ENCODE measurements around the gene PRF1. TPM values are rescaled to one million over a fixed set of nuclear protein-coding genes. Genes with fewer than 3 reads are reported as not detected.

PRF1 gene
- total and polyA plus RNA-seq, 2 of the 13 experiments (the other 11 are each of a cell fraction or from before 2014, with no cell fraction given), result 1.00 to 1.4 TPM

DNA sequence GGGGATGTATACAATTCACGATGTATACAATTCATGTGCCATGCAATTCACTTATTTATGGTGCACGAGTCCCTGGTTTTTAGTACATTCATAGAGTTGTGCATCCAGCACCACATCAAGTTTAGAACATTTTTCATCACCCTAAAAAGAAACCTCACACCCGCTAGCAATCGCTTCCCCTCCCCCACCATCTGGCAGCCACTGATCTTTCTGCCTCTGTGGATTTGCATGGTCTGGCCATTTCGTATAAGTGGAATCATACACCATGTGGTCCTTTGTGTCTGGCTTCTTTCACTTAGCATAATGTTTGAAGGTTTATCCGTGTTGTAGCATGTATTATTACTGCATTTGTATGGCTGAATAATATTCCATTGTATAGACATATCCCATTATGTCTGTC, 52.1 kb downstream of the PRF1 start (continued):
- TF ChIP-seq, protein P1, sequence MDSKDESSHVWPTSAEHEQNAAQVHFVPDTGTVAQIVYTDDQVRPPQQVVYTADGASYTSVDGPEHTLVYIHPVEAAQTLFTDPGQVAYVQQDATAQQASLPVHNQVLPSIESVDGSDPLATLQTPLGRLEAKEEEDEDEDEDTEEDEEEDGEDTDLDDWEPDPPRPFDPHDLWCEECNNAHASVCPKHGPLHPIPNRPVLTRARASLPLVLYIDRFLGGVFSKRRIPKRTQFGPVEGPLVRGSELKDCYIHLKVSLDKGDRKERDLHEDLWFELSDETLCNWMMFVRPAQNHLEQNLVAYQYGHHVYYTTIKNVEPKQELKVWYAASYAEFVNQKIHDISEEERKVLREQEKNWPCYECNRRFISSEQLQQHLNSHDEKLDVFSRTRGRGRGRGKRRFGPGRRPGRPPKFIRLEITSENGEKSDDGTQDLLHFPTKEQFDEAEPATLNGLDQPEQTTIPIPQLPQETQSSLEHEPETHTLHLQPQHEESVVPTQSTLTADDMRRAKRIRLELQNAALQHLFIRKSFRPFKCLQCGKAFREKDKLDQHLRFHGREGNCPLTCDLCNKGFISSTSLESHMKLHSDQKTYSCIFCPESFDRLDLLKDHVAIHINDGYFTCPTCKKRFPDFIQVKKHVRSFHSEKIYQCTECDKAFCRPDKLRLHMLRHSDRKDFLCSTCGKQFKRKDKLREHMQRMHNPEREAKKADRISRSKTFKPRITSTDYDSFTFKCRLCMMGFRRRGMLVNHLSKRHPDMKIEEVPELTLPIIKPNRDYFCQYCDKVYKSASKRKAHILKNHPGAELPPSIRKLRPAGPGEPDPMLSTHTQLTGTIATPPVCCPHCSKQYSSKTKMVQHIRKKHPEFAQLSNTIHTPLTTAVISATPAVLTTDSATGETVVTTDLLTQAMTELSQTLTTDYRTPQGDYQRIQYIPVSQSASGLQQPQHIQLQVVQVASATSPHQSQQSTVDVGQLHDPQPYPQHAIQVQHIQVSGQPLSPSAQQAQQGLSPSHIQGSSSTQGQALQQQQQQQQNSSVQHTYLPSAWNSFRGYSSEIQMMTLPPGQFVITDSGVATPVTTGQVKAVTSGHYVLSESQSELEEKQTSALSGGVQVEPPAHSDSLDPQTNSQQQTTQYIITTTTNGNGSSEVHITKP (CRISPR knock-in tag; IDR thresholded peaks at IDR 0.05; ENCODE audit: low read depth), result no peak
- TF ChIP-seq RCOR2 (CRISPR knock-in tag; IDR thresholded peaks at IDR 0.05) (no peak), ZNF577 (CRISPR knock-in tag; IDR thresholded peaks at IDR 0.05; ENCODE audit: borderline replicate concordance, low read depth) (no peak)

DNA sequence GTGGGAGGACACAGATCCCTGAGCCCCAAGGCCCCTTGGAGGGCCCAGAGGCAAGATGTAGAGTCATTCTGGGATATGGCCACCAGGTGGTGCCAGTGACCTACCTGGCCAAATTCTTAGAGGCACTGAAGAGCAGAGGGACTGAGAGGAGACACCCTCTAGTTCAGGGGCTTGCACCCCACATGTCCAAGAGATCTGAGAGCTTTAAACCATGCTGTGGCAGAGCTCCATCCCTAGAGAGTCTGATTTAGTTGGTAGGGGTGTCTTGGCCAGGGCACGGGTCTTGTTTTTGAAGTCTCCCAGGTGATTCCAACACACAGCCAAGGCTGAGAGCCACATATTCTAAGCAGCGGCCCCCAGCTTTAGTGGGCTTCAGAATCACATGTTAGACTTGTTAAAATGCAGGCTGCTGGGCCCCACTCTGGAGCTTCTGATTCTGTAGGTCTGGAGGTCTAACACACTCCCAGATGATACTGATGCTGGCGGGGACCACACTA, 52.5 kb downstream of the PRF1 start:
- Histone ChIP-seq H4K20me1 (ENCODE audit: insufficient read depth, low read length) (no peaks in the 10 kb centered on the region), H3K4me2 (ENCODE audit: low read depth, low read length) (no peak overlapping the region), H3K4me3 (replicated peaks in 1 of 3; ENCODE audit: insufficient read depth in 1 of 3, low read depth in 2 of 3, low read length in 3 of 3) (no peak overlapping the region), H3K27me3 (ENCODE audit: control insufficient read depth in 1 of 2, insufficient read depth in 2 of 2, low read length in 2 of 2) (peaks cover 1 to 4% of the 10 kb centered on the region in 2 experiments; a peak in 2 of 5 replicates), H3K9ac (ENCODE audit: insufficient read depth, low read depth, low read length) (no peak overlapping the region), H3K27ac (ENCODE audit: extremely low read length, insufficient read depth, low read length) (no peak overlapping the region), H3K36me3 (replicated peaks in 1 of 2; ENCODE audit: control insufficient read depth in 1 of 2, insufficient read depth in 2 of 2, low read length in 2 of 2) (no peaks in the 10 kb centered on the region), H3K9me3 (ENCODE audit: low read length) (no peaks in the 10 kb centered on the region), H2AFZ (ENCODE audit: low read length) (no peak overlapping the region), H3K4me1 (ENCODE audit: insufficient read depth, low read length) (peaks cover 21% of the 10 kb centered on the region), H3K79me2 (ENCODE audit: insufficient read depth, low read length) (no peaks in the 10 kb centered on the region)
- ChIA-PET CTCF (ENCODE audit: low intra/inter-chr PET ratio, low total read pairs) (interaction anchor here (2.4 to 2.6 kb wide), 2 partner anchors 209 to 331 kb away, joined by 15 to 27 read pairs; no protein-coding TSS in a partner anchor), POLR2A (no interaction called here)
- WGBS (ENCODE audit: low lambda C conversion rate), result 45% methylated on average over 2 of the region's 3 CpGs
- BruUV-seq (replicated peaks), result no TSS peak
- no peak for TF ChIP-seq ISX (CRISPR knock-in tag; conservative IDR thresholded peaks at IDR 0.05)
- TF ChIP-seq FOSL2 (CRISPR knock-in tag; IDR thresholded peaks at IDR 0.05), result peak; percentile 22; the same call in 1 of the 2 replicates
- TF ChIP-seq STAG1 (CRISPR knock-in tag; IDR thresholded peaks at IDR 0.05), result peak; percentile 95
- no peak for TF ChIP-seq ZKSCAN1 (IDR thresholded peaks at IDR 0.05; ENCODE audit: low read length)
- TF ChIP-seq, protein P2, sequence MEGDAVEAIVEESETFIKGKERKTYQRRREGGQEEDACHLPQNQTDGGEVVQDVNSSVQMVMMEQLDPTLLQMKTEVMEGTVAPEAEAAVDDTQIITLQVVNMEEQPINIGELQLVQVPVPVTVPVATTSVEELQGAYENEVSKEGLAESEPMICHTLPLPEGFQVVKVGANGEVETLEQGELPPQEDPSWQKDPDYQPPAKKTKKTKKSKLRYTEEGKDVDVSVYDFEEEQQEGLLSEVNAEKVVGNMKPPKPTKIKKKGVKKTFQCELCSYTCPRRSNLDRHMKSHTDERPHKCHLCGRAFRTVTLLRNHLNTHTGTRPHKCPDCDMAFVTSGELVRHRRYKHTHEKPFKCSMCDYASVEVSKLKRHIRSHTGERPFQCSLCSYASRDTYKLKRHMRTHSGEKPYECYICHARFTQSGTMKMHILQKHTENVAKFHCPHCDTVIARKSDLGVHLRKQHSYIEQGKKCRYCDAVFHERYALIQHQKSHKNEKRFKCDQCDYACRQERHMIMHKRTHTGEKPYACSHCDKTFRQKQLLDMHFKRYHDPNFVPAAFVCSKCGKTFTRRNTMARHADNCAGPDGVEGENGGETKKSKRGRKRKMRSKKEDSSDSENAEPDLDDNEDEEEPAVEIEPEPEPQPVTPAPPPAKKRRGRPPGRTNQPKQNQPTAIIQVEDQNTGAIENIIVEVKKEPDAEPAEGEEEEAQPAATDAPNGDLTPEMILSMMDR (CRISPR knock-in tag; IDR thresholded peaks at IDR 0.05), result peak; percentile 93
- TF ChIP-seq RAD21 (CRISPR knock-in tag; IDR thresholded peaks at IDR 0.05), result peak; percentile 84
- TF ChIP-seq, protein P3, sequence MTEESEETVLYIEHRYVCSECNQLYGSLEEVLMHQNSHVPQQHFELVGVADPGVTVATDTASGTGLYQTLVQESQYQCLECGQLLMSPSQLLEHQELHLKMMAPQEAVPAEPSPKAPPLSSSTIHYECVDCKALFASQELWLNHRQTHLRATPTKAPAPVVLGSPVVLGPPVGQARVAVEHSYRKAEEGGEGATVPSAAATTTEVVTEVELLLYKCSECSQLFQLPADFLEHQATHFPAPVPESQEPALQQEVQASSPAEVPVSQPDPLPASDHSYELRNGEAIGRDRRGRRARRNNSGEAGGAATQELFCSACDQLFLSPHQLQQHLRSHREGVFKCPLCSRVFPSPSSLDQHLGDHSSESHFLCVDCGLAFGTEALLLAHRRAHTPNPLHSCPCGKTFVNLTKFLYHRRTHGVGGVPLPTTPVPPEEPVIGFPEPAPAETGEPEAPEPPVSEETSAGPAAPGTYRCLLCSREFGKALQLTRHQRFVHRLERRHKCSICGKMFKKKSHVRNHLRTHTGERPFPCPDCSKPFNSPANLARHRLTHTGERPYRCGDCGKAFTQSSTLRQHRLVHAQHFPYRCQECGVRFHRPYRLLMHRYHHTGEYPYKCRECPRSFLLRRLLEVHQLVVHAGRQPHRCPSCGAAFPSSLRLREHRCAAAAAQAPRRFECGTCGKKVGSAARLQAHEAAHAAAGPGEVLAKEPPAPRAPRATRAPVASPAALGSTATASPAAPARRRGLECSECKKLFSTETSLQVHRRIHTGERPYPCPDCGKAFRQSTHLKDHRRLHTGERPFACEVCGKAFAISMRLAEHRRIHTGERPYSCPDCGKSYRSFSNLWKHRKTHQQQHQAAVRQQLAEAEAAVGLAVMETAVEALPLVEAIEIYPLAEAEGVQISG (CRISPR knock-in tag; IDR thresholded peaks at IDR 0.05), result 0 out of 2 replicates have a peak, but pooled peaks have one; percentile 16
- TF ChIP-seq SMC3 (IDR thresholded peaks at IDR 0.05; ENCODE audit: low read length), result peak; percentile 89
- TF ChIP-seq KDM2A (CRISPR knock-in tag; IDR thresholded peaks at IDR 0.05; ENCODE audit: borderline replicate concordance, low read depth), result peak; percentile 20; the same call in 1 of the 2 replicates
- peak; percentile 44 for DNase-seq (ENCODE audit: low spot score)
- peak; percentile 73 for FAIRE-seq
- peak; percentile 82 for ATAC-seq
- in situ Hi-C loops (cut with HindIII; ENCODE audit: extremely low pct_ligation_motif_present, low pct_unique_long_range_greater_than_20kb), result loop anchor here (5.0 to 10.0 kb wide), 2 partner anchors 212 to 335 kb away; partner anchors contain the start of gene PCBD1
- intact Hi-C loops (cut with micrococcal nuclease; ENCODE audit: unreplicated experiment), result loop anchor here (1.0 to 10.0 kb wide), 3 partner anchors 125 to 331 kb away; partner anchors contain the start of gene ADAMTS14
